ENCODE measurements around the gene CFAP73.

Gene CFAP73

GRCh38 chr12:113171543-113171942 is 22.0 kb downstream of the CFAP73 start:
- Mint-ChIP-seq H3K4me3 (no peak overlapping the region), H3K27ac (no peak overlapping the region), H3K36me3 (ENCODE audit: low read depth) (peaks cover 99% of the 10 kb centered on the region), H3K27me3 (no peaks in the 10 kb centered on the region), H3K4me1 (ENCODE audit: low read depth) (peaks cover 9% of the 10 kb centered on the region), H3K9me3 (no peaks in the 10 kb centered on the region)
- intact Hi-C loops (cut with micrococcal nuclease) = loop anchor here (5.0 kb wide), 1 partner anchor 179 kb away; no protein-coding TSS in a partner anchor

- Mint-ChIP-seq H3K4me3 (no peak overlapping the region), H3K27me3 (no peaks in the 10 kb centered on the region), H3K9me3 (no peaks in the 10 kb centered on the region), H3K36me3 (ENCODE audit: low read depth) (peaks cover 99% of the 10 kb centered on the region), H3K4me1 (ENCODE audit: low read depth) (peaks cover 9% of the 10 kb centered on the region), H3K27ac (no peak overlapping the region)
- intact Hi-C loops (cut with micrococcal nuclease) = loop anchor here (5.0 kb wide), 1 partner anchor 180 kb away; no protein-coding TSS in a partner anchor
These were observed 22.7 kb downstream of the CFAP73 start for GRCh38 chr12:113172185-113172584.

GRCh38 chr12:113173081-113173698 is 23.7 kb downstream of the CFAP73 start:
- no peak overlapping the region for H3K27ac Mint-ChIP-seq
- H3K4me1 Mint-ChIP-seq (ENCODE audit: low read depth) = peaks cover 9% of the 10 kb centered on the region
- no peaks in the 10 kb centered on the region for H3K9me3 Mint-ChIP-seq
- intact Hi-C loops (cut with micrococcal nuclease) = loop anchor here (5.0 kb wide), 1 partner anchor 181 kb away; no protein-coding TSS in a partner anchor
- no peaks in the 10 kb centered on the region for H3K27me3 Mint-ChIP-seq
- no peak overlapping the region for H3K4me3 Mint-ChIP-seq
- H3K36me3 Mint-ChIP-seq (ENCODE audit: low read depth) = peaks cover 99% of the 10 kb centered on the region

- Mint-ChIP-seq H3K4me3 (no peak overlapping the region), H3K27ac (peak overlapping the region; percentile 7), H3K4me1 (ENCODE audit: low read depth) (peaks cover 9% of the 10 kb centered on the region), H3K27me3 (no peaks in the 10 kb centered on the region), H3K36me3 (ENCODE audit: low read depth) (peaks cover 99% of the 10 kb centered on the region), H3K9me3 (no peaks in the 10 kb centered on the region)
- intact Hi-C loops (cut with micrococcal nuclease) = loop anchor here (1.0 to 5.0 kb wide), 2 partner anchors 126 to 182 kb away; no protein-coding TSS in a partner anchor
These were observed 25.2 kb downstream of the CFAP73 start for GRCh38 chr12:113174461-113175384.

- Mint-ChIP-seq H3K27ac (no peak overlapping the region), H3K4me3 (no peak overlapping the region), H3K27me3 (no peaks in the 10 kb centered on the region), H3K36me3 (ENCODE audit: low read depth) (peaks cover 89% of the 10 kb centered on the region), H3K4me1 (ENCODE audit: low read depth) (peaks cover 20% of the 10 kb centered on the region), H3K9me3 (no peaks in the 10 kb centered on the region)
- intact Hi-C loops (cut with micrococcal nuclease) = no loop called here
These were observed 29.5 kb downstream of the CFAP73 start for GRCh38 chr12:113179023-113179422.

GRCh38 chr12:113180333-113180732 is 30.8 kb downstream of the CFAP73 start:
- H3K36me3 Mint-ChIP-seq (ENCODE audit: low read depth) = peaks cover 86% of the 10 kb centered on the region
- H3K4me1 Mint-ChIP-seq (ENCODE audit: low read depth) = peaks cover 11% of the 10 kb centered on the region
- intact Hi-C loops (cut with micrococcal nuclease) = no loop called here
- no peak overlapping the region for H3K4me3 Mint-ChIP-seq
- H3K27ac Mint-ChIP-seq = no peak overlapping the region
- no peaks in the 10 kb centered on the region for H3K27me3 Mint-ChIP-seq
- H3K9me3 Mint-ChIP-seq = no peaks in the 10 kb centered on the region

- Mint-ChIP-seq H3K27ac (no peak overlapping the region), H3K4me1 (ENCODE audit: low read depth) (peaks cover 27% of the 10 kb centered on the region), H3K36me3 (ENCODE audit: low read depth) (peaks cover 81% of the 10 kb centered on the region), H3K27me3 (no peaks in the 10 kb centered on the region), H3K9me3 (no peaks in the 10 kb centered on the region), H3K4me3 (no peak overlapping the region)
- intact Hi-C loops (cut with micrococcal nuclease) = no loop called here
These were observed 32.5 kb downstream of the CFAP73 start for GRCh38 chr12:113181975-113182374.

GRCh38 chr12:113183030-113183589 is 33.6 kb downstream of the CFAP73 start:
- H3K27me3 Mint-ChIP-seq = no peaks in the 10 kb centered on the region
- no peak overlapping the region for H3K27ac Mint-ChIP-seq
- H3K4me3 Mint-ChIP-seq = no peak overlapping the region
- peaks cover 75% of the 10 kb centered on the region for H3K36me3 Mint-ChIP-seq (ENCODE audit: low read depth)
- no peaks in the 10 kb centered on the region for H3K9me3 Mint-ChIP-seq
- peaks cover 32% of the 10 kb centered on the region for H3K4me1 Mint-ChIP-seq (ENCODE audit: low read depth)
- intact Hi-C loops (cut with micrococcal nuclease) = no loop called here

- Mint-ChIP-seq H3K4me1 (ENCODE audit: low read depth) (peaks cover 32% of the 10 kb centered on the region), H3K27me3 (no peaks in the 10 kb centered on the region), H3K27ac (peak overlapping the region; percentile 98), H3K4me3 (peak overlapping the region; percentile 98), H3K9me3 (no peaks in the 10 kb centered on the region), H3K36me3 (ENCODE audit: low read depth) (peaks cover 75% of the 10 kb centered on the region)
- intact Hi-C loops (cut with micrococcal nuclease) = no loop called here
These were observed 34.8 kb downstream of the CFAP73 start for GRCh38 chr12:113184098-113184899.

GRCh38 chr12:113184900-113185179 is 35.3 kb downstream of the CFAP73 start:
- Mint-ChIP-seq H3K9me3 (no peaks in the 10 kb centered on the region), H3K27ac (peak overlapping the region; percentile 98), H3K27me3 (no peaks in the 10 kb centered on the region), H3K4me3 (peak overlapping the region; percentile 98), H3K4me1 (ENCODE audit: low read depth) (peaks cover 32% of the 10 kb centered on the region), H3K36me3 (ENCODE audit: low read depth) (peaks cover 75% of the 10 kb centered on the region)
- intact Hi-C loops (cut with micrococcal nuclease) = loop anchor here (5.0 kb wide), 1 partner anchor 37 kb away; the partner anchor contains the start of gene TPCN1

- no peaks in the 10 kb centered on the region for H3K9me3 Mint-ChIP-seq
- peaks cover 32% of the 10 kb centered on the region for H3K4me1 Mint-ChIP-seq (ENCODE audit: low read depth)
- intact Hi-C loops (cut with micrococcal nuclease) = loop anchor here (5.0 kb wide), 1 partner anchor 37 kb away; the partner anchor contains the start of gene TPCN1
- H3K4me3 Mint-ChIP-seq = peak within 1 kb of the TSS; percentile 98
- H3K27me3 Mint-ChIP-seq = no peaks in the 10 kb centered on the region
- H3K27ac Mint-ChIP-seq = peak within 1 kb of the TSS; percentile 98
- H3K36me3 Mint-ChIP-seq (ENCODE audit: low read depth) = peaks cover 75% of the 10 kb centered on the region
These were observed 35.9 kb downstream of the CFAP73 start, which contains the start of the genes DDX54 and RITA1 for GRCh38 chr12:113185180-113186032. Gene DDX54 (minus strand): TSS chr12:113185478. CDS start chr12:113185451, 27 bp downstream. Gene RITA1 (plus strand): TSS chr12:113185721. CDS start chr12:113186747, 1,026 bp downstream.

- H3K4me3 Mint-ChIP-seq = peak overlapping the region; percentile 98
- no peaks in the 10 kb centered on the region for H3K9me3 Mint-ChIP-seq
- intact Hi-C loops (cut with micrococcal nuclease) = loop anchor here (5.0 kb wide), 1 partner anchor 36 kb away; the partner anchor contains the start of gene TPCN1
- H3K36me3 Mint-ChIP-seq (ENCODE audit: low read depth) = peaks cover 75% of the 10 kb centered on the region
- H3K27ac Mint-ChIP-seq = peak overlapping the region; percentile 98
- no peaks in the 10 kb centered on the region for H3K27me3 Mint-ChIP-seq
- H3K4me1 Mint-ChIP-seq (ENCODE audit: low read depth) = peaks cover 32% of the 10 kb centered on the region
These were observed 36.5 kb downstream of the CFAP73 start for GRCh38 chr12:113186033-113186365.
